ELR (cell line): ENCODE results near the gene RMDN3.

Experiments
- DNase-seq: peaks from one replicate; pipeline ENCODE4 v3.0.0-alpha.2; 2015; ENCODE audit warnings: low read depth

RMDN3 gene

GRCh38 chr15:40773496-40773895, 18.4 kb upstream of the RMDN3 start:
- no peak for DNase-seq

GRCh38 chr15:40772014-40772413, 17.0 kb upstream of the RMDN3 start:
- no peak for DNase-seq

- DNase-seq, result no peak
These were observed 16.2 kb upstream of the RMDN3 start for GRCh38 chr15:40771242-40771641.

GRCh38 chr15:40770147-40770721, 15.2 kb upstream of the RMDN3 start:
- no peak for DNase-seq

GRCh38 chr15:40769274-40770146, 14.5 kb upstream of the RMDN3 start, which contains the start of gene C15orf62:
TSS of gene C15orf62 (plus strand) at chr15:40769980. CDS start at chr15:40770496, 516 bp downstream.
- DNase-seq, result peak; percentile 67

GRCh38 chr15:40768521-40769273, 13.6 kb upstream of the RMDN3 start:
- DNase-seq, result no peak

DNA sequence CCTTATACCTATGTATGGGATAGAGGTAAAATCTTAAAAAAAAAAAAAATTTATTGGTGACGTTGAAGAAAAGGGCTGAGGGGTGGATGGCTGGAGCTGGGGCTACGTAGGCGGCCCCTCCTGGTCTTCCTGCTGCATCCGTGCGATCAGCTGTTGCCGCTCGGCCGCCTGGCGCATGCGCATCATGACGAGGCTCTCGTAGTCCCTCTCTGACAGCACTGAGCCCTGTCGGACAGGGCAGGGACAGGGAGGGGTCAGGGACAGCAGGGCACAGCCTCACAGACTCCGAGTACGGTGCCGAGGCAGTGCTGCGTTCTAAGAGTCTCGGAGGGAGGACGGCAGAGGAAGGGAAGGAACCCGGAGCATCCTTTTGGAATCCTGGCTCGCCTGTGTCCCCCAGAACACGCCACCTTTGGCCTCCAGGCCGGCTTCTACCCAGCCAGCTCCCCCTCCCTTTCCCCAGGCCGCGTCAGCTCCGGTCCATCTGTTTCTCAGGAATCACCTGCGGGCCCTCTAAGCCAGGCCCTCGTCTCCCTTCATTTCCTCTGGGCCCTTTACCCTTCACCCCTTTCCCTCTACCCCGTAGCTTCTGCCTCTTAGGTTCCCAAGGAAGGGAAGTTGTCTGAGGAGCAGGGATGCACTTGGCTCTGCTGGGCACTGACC, 12.9 kb upstream of the RMDN3 start:
- no peak for DNase-seq

DNA sequence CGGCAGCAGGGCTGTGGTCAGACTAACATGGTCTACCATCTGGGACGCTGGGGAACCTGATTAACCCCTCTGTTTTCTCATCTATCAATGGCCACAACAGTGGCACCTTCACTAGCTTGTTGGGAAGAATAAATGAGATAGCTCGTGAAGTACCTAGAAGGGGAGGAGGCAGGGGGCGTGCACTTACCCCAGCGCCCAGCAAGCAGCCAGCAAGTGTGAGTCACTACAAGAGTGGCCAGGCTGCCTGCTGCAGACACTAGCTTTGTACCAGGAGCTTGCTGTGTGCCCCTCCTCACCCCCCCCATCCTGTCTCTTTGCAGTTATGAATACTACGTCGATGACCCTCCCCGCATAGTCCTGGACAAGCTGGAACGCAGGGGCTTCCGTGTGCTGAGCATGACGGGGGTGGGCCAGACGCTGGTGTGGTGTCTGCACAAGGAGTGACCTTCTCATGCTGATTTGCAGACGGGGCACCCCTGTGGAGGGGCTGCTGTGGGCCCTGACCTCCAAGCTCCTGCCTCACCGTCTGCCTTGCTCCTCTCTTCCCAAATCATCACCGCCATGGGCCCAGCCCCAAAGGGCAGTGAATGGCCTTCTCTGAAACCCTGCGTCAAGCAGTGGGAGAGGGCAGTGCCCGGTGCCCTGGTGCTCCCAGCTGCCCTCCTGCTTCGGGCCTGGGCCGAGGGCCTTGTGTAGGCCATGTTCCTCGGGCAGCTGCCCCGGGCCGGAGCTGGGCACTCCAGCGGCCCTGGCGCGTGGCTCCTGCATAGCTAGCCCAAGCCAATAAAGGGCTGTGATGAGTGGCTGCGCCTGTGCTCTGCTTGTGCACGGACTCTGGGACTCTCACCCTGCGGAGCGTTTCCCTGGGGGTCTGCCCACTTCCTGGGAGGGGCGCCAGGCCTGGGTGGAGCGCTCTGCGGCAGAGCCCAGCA, 12.1 kb upstream of the RMDN3 start:
- peak; percentile 57 for DNase-seq

DNA sequence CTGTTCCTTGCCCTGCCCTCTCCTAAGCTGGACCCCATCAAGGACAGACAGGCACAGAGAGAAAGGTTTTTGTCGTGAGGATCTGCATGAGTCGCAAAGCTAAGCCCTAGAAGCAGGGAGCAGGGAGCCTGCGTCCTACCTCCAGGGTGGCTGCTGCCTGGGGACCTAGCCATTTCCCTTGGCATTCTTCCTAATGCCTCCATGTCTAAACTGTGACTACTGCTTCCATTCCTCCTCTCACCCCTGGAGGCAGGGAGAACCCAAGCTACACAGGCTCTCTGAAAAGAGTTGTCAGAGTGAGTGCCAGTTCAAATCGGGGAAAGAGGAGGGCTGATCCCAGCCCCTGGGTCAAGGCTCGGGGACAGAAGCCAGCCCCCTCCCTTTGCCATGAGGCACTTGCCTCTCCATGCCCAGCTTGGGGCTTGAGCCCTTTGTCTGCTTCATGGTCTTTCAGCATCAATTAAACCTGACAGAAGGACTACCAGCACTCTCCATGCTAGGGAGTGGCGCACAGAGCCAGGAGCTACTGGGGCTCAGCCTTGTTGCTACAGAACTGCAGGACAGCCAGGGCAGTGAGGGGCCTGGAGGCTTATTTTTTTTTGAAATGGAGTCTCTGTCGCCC, 11.3 kb upstream of the RMDN3 start:
- no peak for DNase-seq

DNA sequence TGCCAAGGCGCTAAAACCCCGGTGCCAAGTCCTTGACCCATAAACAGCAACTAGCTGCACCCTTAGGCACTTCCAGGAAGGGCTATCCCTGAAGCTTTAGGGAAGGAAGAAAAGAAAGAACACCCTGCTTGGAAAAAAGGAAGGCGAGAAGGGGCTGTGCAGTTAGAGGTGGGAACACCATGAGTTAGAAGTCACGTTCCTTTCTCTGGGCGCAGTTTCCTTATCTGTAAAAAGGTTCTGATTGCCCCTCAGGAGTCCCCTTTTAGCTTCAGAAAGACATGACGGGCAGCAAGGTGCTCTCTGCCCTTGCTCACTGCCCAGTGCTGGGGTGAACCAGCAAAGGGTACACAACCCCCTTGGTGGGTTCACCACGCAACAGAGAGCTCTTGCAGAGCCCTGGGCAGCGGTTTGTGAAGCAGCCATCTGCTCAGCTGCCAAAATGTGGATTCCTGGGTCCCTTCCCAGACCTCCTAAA, 9.6 kb upstream of the RMDN3 start:
- no peak for DNase-seq

DNA sequence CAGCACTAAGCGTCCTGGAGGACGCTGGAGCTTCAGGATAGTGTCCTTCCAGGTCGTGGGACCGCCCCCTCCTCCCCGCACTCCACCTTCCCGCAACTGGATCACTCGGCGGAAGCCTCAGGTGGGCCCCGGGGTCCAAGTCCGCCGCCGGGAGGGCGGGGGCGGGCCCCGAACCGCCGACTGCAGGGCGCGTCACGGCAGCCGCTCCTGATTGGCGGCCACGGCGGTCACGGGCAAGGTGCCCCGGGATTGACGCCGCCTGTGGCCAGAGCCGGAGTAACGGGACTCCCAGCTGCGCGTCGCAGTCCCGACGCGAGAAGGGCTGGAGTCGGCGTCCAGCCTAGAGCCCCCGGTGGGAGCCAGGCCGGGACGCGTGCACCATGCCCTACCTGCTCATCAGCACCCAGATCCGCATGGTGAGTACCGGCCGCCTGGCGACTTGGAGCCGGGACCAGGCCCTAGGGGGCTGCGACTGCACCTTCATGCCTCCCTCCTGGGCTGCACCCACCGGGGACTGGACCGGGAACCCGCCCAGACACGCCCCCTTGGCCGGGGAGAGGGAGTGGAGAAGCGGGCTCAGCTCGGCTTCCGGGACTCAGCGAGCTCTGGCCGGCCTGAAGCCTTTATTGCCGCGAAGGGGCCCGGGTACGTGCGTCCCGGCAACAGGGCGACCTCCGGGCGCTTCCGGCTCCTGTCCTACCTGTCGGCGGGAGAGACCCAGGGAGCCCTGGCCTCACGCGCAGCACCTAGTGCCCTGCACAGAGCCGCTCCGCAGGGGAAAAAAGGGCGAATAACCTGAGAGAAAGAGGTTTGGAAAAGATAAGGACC, 9.0 kb upstream of the RMDN3 start, which contains the start of gene GCHFR:
GCHFR (plus strand) TSS at position 268 of the 828 bp plus-strand sequence; CDS start at position 381, 113 bp downstream.
- DNase-seq, result peak; percentile 69

- peak; percentile 50 for DNase-seq
These were observed 8.1 kb upstream of the RMDN3 start for GRCh38 chr15:40762919-40763800.

DNA sequence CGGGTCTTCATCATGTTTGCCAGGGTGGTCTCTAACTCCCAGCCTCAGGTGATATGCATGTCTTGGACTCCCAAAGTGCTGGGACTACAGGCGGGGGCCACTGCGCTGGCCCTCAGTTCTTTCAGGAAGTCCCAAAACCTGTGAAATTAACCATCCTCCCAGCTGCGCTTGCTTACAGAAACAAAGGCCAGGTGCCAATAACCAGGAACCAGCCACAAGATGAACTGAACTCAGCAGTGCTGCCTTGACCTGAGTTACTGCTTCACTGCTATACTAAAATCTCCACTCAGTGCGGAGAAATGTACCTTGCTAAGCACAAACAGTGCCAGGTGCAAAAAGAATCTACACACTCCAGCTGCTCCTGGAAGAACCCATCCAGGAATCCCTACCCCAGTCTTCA, 4.9 kb upstream of the RMDN3 start:
- DNase-seq, result no peak

- DNase-seq, result no peak
These were observed 1.9 kb upstream of the RMDN3 start for GRCh38 chr15:40756938-40757337.

DNA sequence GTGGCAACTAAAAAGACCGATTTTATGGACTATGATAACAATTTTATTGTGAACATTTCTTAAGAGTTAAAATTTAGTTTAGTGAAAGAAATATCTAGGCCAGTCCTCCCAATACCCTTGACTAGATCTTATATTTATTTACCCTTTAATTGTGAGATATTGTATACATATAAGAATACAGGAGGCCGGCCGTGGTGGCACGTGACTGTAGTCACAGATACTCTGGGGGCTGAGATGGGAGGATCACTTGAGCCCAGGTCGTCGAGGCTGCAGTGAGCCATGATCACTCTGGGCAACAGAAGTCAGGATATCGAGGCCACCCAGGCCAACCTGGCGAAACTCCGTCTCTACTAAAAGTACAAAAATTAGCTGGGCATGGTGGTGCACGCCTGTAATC, 756 bp upstream of the RMDN3 start:
- peak; percentile 20 for DNase-seq

- DNase-seq, result peak; percentile 21
These were observed 526 bp downstream of the RMDN3 start for GRCh38 chr15:40754574-40754882.

DNA sequence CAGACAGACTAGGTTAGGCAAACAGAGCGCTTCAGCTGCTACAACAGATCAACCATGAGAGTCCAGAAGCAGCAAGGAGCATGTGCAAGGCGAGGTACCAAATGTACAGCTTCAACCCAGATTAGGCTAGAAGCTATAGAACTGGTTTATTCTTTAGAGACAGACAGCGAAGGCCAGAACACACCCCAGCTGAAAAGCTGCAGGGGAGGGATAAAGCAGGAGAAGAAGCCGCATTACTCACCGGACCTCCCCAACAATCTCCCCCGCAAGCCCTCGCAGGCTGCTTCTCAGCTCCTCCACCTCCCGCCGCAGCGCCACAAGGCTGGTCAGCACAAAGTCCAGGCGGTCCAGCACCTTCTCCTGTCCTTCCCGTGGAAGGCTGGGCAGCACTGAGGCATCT, 3.3 kb downstream of the RMDN3 start:
- DNase-seq, result no peak

GRCh38 chr15:40750885-40751284, 4.2 kb downstream of the RMDN3 start:
- DNase-seq, result no peak
